IMR-90 (cell line): ENCODE data around the gene TENM4. TPM values are rescaled to one million over a fixed set of nuclear protein-coding genes. Genes with fewer than 3 reads are reported as not detected.

Source experiments
- ATAC-seq: fragments of 200-7000 bp; cut with Tn5 transposase; 2 replicates; pipeline ENCODE4 v1.9.1; 2020; ENCODE audit warnings: low read depth, mild to moderate bottlenecking, moderate library complexity
- BruUV-seq: library from RNA; stranded (reverse); fragments of 400-500 nt; replicated peaks from 2 replicates; lab custom pipeline; 2021; lab: Mats Ljungman, UMichigan
- CTCF ChIA-PET: fragments of 300-600 bp; formaldehyde crosslinking; extraction: SDS; loops from one replicate; lab custom pipeline; 2021; ENCODE audit warnings: antibody characterized with exemption; lab: Yijun Ruan, JAX
- POLR2A ChIA-PET: fragments of 300-600 bp; sonication (Branson Sonifier 250); formaldehyde crosslinking; loops from one replicate; lab custom pipeline; 2022; ENCODE audit warnings: antibody characterized with exemption; ENCODE audit not compliant: unreplicated experiment; lab: Charles Lee
- DNase-seq: peaks from one replicate; pipeline ENCODE4 v3.0.0; 2013
- H2AFZ ChIP-seq: replicated peaks from 2 replicates; pipeline ENCODE3; 2013; ENCODE audit warnings: low read length, mild to moderate bottlenecking; ENCODE audit not compliant: poor library complexity
- H2AK5ac ChIP-seq: 2 replicates; pipeline ENCODE4 v1.6.1; 2013; ENCODE audit warnings: low read depth, low read length, inconsistent platforms
- H2AK9ac ChIP-seq: replicated peaks from 2 replicates; pipeline ENCODE3; 2013; ENCODE audit warnings: mild to moderate bottlenecking, low read depth, low read length, moderate library complexity; ENCODE audit not compliant: poor library complexity
- H2BK120ac ChIP-seq: 2 replicates; pipeline ENCODE4 v1.6.1; 2013; ENCODE audit warnings: low read depth, low read length, inconsistent platforms
- H2BK15ac ChIP-seq: 3 replicates; pipeline ENCODE4 v1.6.1; 2013; ENCODE audit warnings: low read depth, low read length, inconsistent platforms
- H2BK20ac ChIP-seq: 2 replicates; pipeline ENCODE4 v1.6.1; 2013; ENCODE audit warnings: low read depth, mild to moderate bottlenecking, inconsistent platforms, low read length, moderate library complexity
- H2BK5ac ChIP-seq: 2 replicates; pipeline ENCODE4 v1.6.1; 2013; ENCODE audit warnings: mild to moderate bottlenecking, low read depth, low read length, inconsistent platforms; ENCODE audit not compliant: poor library complexity, severe bottlenecking
- H3K14ac ChIP-seq: replicated peaks from 2 replicates; pipeline ENCODE4 v1.6.1; 2013; ENCODE audit warnings: low read depth, low read length, inconsistent platforms
- H3K18ac ChIP-seq: 2 replicates; pipeline ENCODE4 v1.6.1; 2013; ENCODE audit warnings: low read depth, low read length, control low read depth
- H3K23ac ChIP-seq: 2 replicates; pipeline ENCODE4 v1.6.1; 2013; ENCODE audit warnings: low read depth, low read length, inconsistent platforms
- H3K27ac ChIP-seq: 2 replicates; pipeline ENCODE4 v1.5.1; 2013; ENCODE audit warnings: mild to moderate bottlenecking, control low read depth, low read length; ENCODE audit not compliant: insufficient read depth
- H3K27me3 ChIP-seq: 2 replicates; pipeline ENCODE4 v1.6.1; 2013; ENCODE audit warnings: low read length; ENCODE audit not compliant: control insufficient read depth, insufficient read depth
- H3K36me3 ChIP-seq: 2 replicates; pipeline ENCODE4 v1.6.1; 2013; ENCODE audit warnings: low read length, mixed read lengths; ENCODE audit not compliant: control insufficient read depth, insufficient read depth
- H3K4ac ChIP-seq: 2 replicates; pipeline ENCODE4 v1.6.1; 2013; ENCODE audit warnings: low read depth, low read length, inconsistent platforms
- H3K4me1 ChIP-seq: 2 replicates; pipeline ENCODE4 v1.6.1; 2013; ENCODE audit warnings: low read length, mixed read lengths; ENCODE audit not compliant: control insufficient read depth, insufficient read depth
- H3K4me2 ChIP-seq: 2 replicates; pipeline ENCODE4 v1.6.1; 2013; ENCODE audit warnings: low read depth, mild to moderate bottlenecking, control low read depth, low read length, moderate library complexity
- H3K4me3 ChIP-seq: 2 replicates; pipeline ENCODE4 v1.5.1; 2013; ENCODE audit warnings: low read depth, mild to moderate bottlenecking, control low read depth, low read length, moderate library complexity; ENCODE audit not compliant: insufficient read depth
- H3K56ac ChIP-seq: 2 replicates; pipeline ENCODE4 v1.6.1; 2013; ENCODE audit warnings: low read length, inconsistent platforms; ENCODE audit not compliant: insufficient read depth; ENCODE audit errors: extremely low read depth
- H3K79me1 ChIP-seq, 2 experiments: 2 replicates each; pipeline ENCODE4 v1.6.1; 2013; ENCODE audit warnings: low read length in 2 of 2, inconsistent platforms in 1 of 2, low read depth in 1 of 2
- H3K9ac ChIP-seq: 2 replicates; pipeline ENCODE4 v1.6.1; 2013; ENCODE audit warnings: low read depth, low read length, control low read depth
- H3K9me1 ChIP-seq: 2 replicates; pipeline ENCODE4 v1.6.1; 2013; ENCODE audit warnings: low read length, inconsistent platforms; ENCODE audit not compliant: insufficient read depth
- H3K9me3 ChIP-seq: 2 replicates; pipeline ENCODE4 v1.6.1; 2013; ENCODE audit warnings: low read length; ENCODE audit not compliant: control insufficient read depth, insufficient read depth
- H4K20me1 ChIP-seq: 2 replicates; pipeline ENCODE4 v1.6.1; 2013; ENCODE audit warnings: low read length, inconsistent platforms; ENCODE audit not compliant: insufficient read depth
- H4K5ac ChIP-seq: 2 replicates; pipeline ENCODE4 v1.6.1; 2013; ENCODE audit warnings: mild to moderate bottlenecking, low read depth, low read length, control low read depth
- H4K8ac ChIP-seq, 2 experiments: 2 replicates each; pipeline ENCODE4 v1.6.1; 2013; ENCODE audit warnings: low read depth in 2 of 2, low read length in 2 of 2, control low read depth in 1 of 2, inconsistent platforms in 1 of 2
- H4K91ac ChIP-seq: 2 replicates; pipeline ENCODE4 v1.6.1; 2013; ENCODE audit warnings: low read depth, low read length, inconsistent platforms; ENCODE audit not compliant: insufficient read depth
- BHLHE40 ChIP-seq: fragments of 150-350 bp; IDR thresholded peaks from 2 replicates; pipeline ENCODE4 v1.6.1; 2016; ENCODE audit warnings: mild to moderate bottlenecking, low read depth, low read length
- CHD1 ChIP-seq: IDR thresholded peaks from 2 replicates; pipeline ENCODE4 v1.6.1; 2012; ENCODE audit warnings: low read depth, low read length, improper control_type of control experiment
- FOS ChIP-seq: fragments of 150-350 bp; IDR thresholded peaks from 2 replicates; pipeline ENCODE4 v1.6.1; 2016; ENCODE audit warnings: low read depth, low read length
- MAFK ChIP-seq: IDR thresholded peaks from 2 replicates; pipeline ENCODE4 v1.6.1; 2012; ENCODE audit warnings: low read depth, low read length, improper control_type of control experiment
- MAZ ChIP-seq: IDR thresholded peaks from 2 replicates; pipeline ENCODE4 v1.6.1; 2012; ENCODE audit warnings: low read depth, mild to moderate bottlenecking, low read length, improper control_type of control experiment, moderate library complexity, borderline replicate concordance
- MXI1 ChIP-seq: IDR thresholded peaks from 2 replicates; pipeline ENCODE4 v1.6.1; 2012; ENCODE audit warnings: low read depth, mild to moderate bottlenecking, low read length, moderate library complexity, borderline replicate concordance
- NFE2L2 ChIP-seq: fragments of 150-350 bp; IDR thresholded peaks from 2 replicates; pipeline ENCODE4 v1.6.1; 2016; ENCODE audit warnings: low read depth, mild to moderate bottlenecking, low read length
- POLR2A ChIP-seq: IDR thresholded peaks from 2 replicates; pipeline ENCODE4 v1.6.1; 2012; ENCODE audit warnings: mild to moderate bottlenecking, low read depth, low read length
- RAD21 ChIP-seq: IDR thresholded peaks from 2 replicates; pipeline ENCODE4 v1.6.1; 2012; ENCODE audit warnings: low read length, improper control_type of control experiment
- RCOR1 ChIP-seq: IDR thresholded peaks from 2 replicates; pipeline ENCODE4 v1.6.1; 2012; ENCODE audit warnings: mild to moderate bottlenecking, low read length, improper control_type of control experiment; ENCODE audit not compliant: insufficient replicate concordance
- RFX5 ChIP-seq: IDR thresholded peaks from 2 replicates; pipeline ENCODE4 v1.8.0; 2012; ENCODE audit warnings: low read depth, mild to moderate bottlenecking, low read length, moderate library complexity
- SMC3 ChIP-seq: fragments of 150-350 bp; IDR thresholded peaks from 2 replicates; pipeline ENCODE4 v1.6.1; 2016; ENCODE audit warnings: low read depth, mild to moderate bottlenecking, antibody characterized with exemption, low read length, moderate library complexity
- WGBS, 2 experiments: methylation state at CpG; one replicate each; pipeline versions ENCODE4 v1.1.5 to v1.1.7; 2013; ENCODE audit warnings: missing lambda C conversion rate in 2 of 2; ENCODE audit not compliant: insufficient read length in 1 of 2; ENCODE audit errors: extremely low coverage in 2 of 2; 5-methylcytosine and 5-hydroxymethylcytosine counted together
- dilution Hi-C: fragments of 300-500 bp; cut with HindIII; formaldehyde crosslinking; loops from one replicate; pipeline ENCODE4 v1.14.3; 2018; ENCODE audit warnings: low sequenced_read_pairs; ENCODE audit not compliant: unreplicated experiment
- in situ Hi-C: fragments of 300-500 bp; cut with MboI; formaldehyde crosslinking; loops from 3 replicates; pipeline ENCODE4 v1.14.3; 2019; ENCODE audit warnings: low sequenced_read_pairs, inconsistent platforms, mixed read lengths
- intact Hi-C: fragments of 100-400 bp; cut with micrococcal nuclease; formaldehyde crosslinking; loops from 2 replicates; pipeline ENCODE4 v1.10.0; 2022
- polyA plus RNA-seq, 3 experiments: library from polyadenylated mRNA; depleted of rRNA; stranded (reverse); fragments of >200 nt; gene quantifications; 2 replicates each; pipeline ENCODE4 v1.2.3, GENCODE V29; 2012; ENCODE audit warnings: low replicate concordance in 1 of 3
- total RNA-seq: library from RNA; depleted of rRNA; stranded (reverse); fragments of >200 nt; gene quantifications from 2 replicates; pipeline ENCODE4 v1.2.3, GENCODE V29; 2012
- TF ChIP-seq, protein P1 (sequence below): conservative IDR thresholded peaks from 2 replicates; pipeline ENCODE4 v1.5.1; 2012; ENCODE audit warnings: mild to moderate bottlenecking, low read depth, low read length, improper control_type of control experiment
- TF ChIP-seq, protein P2 (sequence below): fragments of 150-350 bp; IDR thresholded peaks from 2 replicates; pipeline ENCODE4 v1.6.1; 2016; ENCODE audit warnings: low read depth, mild to moderate bottlenecking, low read length, moderate library complexity, borderline replicate concordance
- TF ChIP-seq, protein P3 (sequence below): fragments of 150-350 bp; IDR thresholded peaks from 2 replicates; pipeline ENCODE4 v1.6.1; 2017; ENCODE audit warnings: mild to moderate bottlenecking, antibody characterized with exemption, low read length, low read depth

Gene TENM4
- total and polyA plus RNA-seq, 2 of the 4 experiments (the other 2 are of a cell fraction): 7.4 to 9.0 TPM

DNA sequence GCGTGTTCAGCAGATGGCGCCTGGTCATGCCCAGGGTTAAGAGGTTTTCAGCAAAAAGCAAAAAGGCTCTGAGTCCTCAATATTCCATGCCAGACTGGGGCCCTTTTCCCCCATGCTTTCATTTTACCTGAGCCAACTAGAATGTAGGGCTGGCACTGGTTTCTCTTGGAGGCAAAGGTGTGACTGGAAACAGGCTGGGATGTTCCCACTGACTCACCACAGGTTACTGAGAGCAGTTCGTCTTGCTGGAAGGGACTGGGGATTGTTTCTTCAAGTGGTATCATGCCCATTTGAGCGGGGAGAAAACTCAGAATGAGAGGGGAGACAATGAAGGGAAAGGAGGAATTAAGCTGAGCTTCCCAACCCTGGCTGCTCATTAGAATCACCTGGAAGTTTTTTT lies 243.9 kb downstream of the TENM4 start:
- intact Hi-C loops (no loop called here), in situ Hi-C loops (no loop called here), dilution Hi-C loops (no loop called here)
- Histone ChIP-seq H3K9me3 (0 out of 2 replicates have a peak, but pooled peaks cover 2% of the 10 kb centered on the region), H2BK15ac (no peak overlapping the region), H3K14ac (no peak overlapping the region), H3K4me1 (no peaks in the 10 kb centered on the region), H2BK120ac (no peak overlapping the region), H3K9me1 (peaks cover 4% of the 10 kb centered on the region; the same call in 1 of the 2 replicates), H3K27ac (no peak overlapping the region), H3K56ac (no peak overlapping the region), H4K5ac (no peak overlapping the region), H3K4me3 (no peak overlapping the region), H2AFZ (no peak overlapping the region), H3K4me2 (no peak overlapping the region), H3K79me1 (no peaks in the 10 kb centered on the region), H2BK20ac (no peak overlapping the region), H3K36me3 (no peaks in the 10 kb centered on the region), H2AK5ac (no peak overlapping the region), H4K20me1 (no peaks in the 10 kb centered on the region), H2BK5ac (no peak overlapping the region), H3K23ac (no peak overlapping the region), H3K27me3 (no peaks in the 10 kb centered on the region), H3K9ac (no peak overlapping the region), H3K18ac (no peak overlapping the region), H3K4ac (no peak overlapping the region), H4K91ac (no peak overlapping the region), H2AK9ac (no peak overlapping the region), H4K8ac (no peak overlapping the region)
- ATAC-seq (no peak), DNase-seq (no peak)
- 74% methylated on average over 3 of the region's 4 CpGs; no CpG with 5 or more reads in 1 of the 2 experiments for WGBS, 2 experiments
- BruUV-seq: no TSS peak
- POLR2A ChIA-PET: no interaction called here
- CTCF ChIA-PET: interaction anchor here (0.6 kb wide), 1 partner anchor 146 kb away, joined by 3 read pairs; no protein-coding TSS in a partner anchor
- TF ChIP-seq MXI1 (no peak), MAZ (no peak), MAFK (no peak), CHD1 (no peak), FOS (no peak), RFX5 (no peak), BHLHE40 (no peak), RAD21 (no peak), POLR2A (no peak), SMC3 (no peak), RCOR1 (no peak), NFE2L2 (no peak)
- TF ChIP-seq, protein P1, sequence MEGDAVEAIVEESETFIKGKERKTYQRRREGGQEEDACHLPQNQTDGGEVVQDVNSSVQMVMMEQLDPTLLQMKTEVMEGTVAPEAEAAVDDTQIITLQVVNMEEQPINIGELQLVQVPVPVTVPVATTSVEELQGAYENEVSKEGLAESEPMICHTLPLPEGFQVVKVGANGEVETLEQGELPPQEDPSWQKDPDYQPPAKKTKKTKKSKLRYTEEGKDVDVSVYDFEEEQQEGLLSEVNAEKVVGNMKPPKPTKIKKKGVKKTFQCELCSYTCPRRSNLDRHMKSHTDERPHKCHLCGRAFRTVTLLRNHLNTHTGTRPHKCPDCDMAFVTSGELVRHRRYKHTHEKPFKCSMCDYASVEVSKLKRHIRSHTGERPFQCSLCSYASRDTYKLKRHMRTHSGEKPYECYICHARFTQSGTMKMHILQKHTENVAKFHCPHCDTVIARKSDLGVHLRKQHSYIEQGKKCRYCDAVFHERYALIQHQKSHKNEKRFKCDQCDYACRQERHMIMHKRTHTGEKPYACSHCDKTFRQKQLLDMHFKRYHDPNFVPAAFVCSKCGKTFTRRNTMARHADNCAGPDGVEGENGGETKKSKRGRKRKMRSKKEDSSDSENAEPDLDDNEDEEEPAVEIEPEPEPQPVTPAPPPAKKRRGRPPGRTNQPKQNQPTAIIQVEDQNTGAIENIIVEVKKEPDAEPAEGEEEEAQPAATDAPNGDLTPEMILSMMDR: no peak
- TF ChIP-seq, protein P2, sequence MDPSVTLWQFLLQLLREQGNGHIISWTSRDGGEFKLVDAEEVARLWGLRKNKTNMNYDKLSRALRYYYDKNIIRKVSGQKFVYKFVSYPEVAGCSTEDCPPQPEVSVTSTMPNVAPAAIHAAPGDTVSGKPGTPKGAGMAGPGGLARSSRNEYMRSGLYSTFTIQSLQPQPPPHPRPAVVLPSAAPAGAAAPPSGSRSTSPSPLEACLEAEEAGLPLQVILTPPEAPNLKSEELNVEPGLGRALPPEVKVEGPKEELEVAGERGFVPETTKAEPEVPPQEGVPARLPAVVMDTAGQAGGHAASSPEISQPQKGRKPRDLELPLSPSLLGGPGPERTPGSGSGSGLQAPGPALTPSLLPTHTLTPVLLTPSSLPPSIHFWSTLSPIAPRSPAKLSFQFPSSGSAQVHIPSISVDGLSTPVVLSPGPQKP: no peak
- TF ChIP-seq, protein P3, sequence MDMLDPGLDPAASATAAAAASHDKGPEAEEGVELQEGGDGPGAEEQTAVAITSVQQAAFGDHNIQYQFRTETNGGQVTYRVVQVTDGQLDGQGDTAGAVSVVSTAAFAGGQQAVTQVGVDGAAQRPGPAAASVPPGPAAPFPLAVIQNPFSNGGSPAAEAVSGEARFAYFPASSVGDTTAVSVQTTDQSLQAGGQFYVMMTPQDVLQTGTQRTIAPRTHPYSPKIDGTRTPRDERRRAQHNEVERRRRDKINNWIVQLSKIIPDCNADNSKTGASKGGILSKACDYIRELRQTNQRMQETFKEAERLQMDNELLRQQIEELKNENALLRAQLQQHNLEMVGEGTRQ: no peak
